Activated CD4-positive, alpha-beta T cell treated with anti-CD3 and anti-CD28 coated beads, Interleukin-2, amount 50 U/mL, for 24 hours (primary cell): ENCODE results near the gene HIVEP1.

Experiments
- DNase-seq, 2 donors: peaks; one replicate each; pipeline ENCODE4 v3.0.0-alpha.2; 2020; ENCODE audit warnings: low read depth in 1 of 2, low spot score in 1 of 2

HIVEP1 gene

GRCh38 chr6:12012038-12012557, at the start of gene HIVEP1:
HIVEP1 (plus strand) TSS chr6:12012312; CDS start chr6:12015629, 3,317 bp downstream.
- no peak for DNase-seq

GRCh38 chr6:11963756-11964500, 48.2 kb upstream of the HIVEP1 start:
- no peak for DNase-seq

GRCh38 chr6:11964729-11965335, 47.3 kb upstream of the HIVEP1 start:
- no peak for DNase-seq

GRCh38 chr6:11965499-11965898, 46.6 kb upstream of the HIVEP1 start:
- DNase-seq, result no peak

GRCh38 chr6:11968241-11968806, 43.8 kb upstream of the HIVEP1 start:
- no peak for DNase-seq

GRCh38 chr6:11969092-11969491, 43.0 kb upstream of the HIVEP1 start:
- no peak for DNase-seq

- DNase-seq, result no peak
Observed at GRCh38 chr6:11970114-11970513, 42.0 kb upstream of the HIVEP1 start.

- no peak for DNase-seq
Observed at GRCh38 chr6:11971154-11971553, 41.0 kb upstream of the HIVEP1 start.

GRCh38 chr6:11972270-11972669, 39.8 kb upstream of the HIVEP1 start:
- DNase-seq, result no peak

GRCh38 chr6:11972806-11973205, 39.3 kb upstream of the HIVEP1 start:
- DNase-seq, result no peak

GRCh38 chr6:11973238-11973637, 38.9 kb upstream of the HIVEP1 start:
- DNase-seq, result no peak

- DNase-seq, result no peak
Observed at GRCh38 chr6:11974089-11974488, 38.0 kb upstream of the HIVEP1 start.

- DNase-seq, result peak in 1 of 2 donors; percentile 12
Observed at GRCh38 chr6:11975353-11975977, 36.6 kb upstream of the HIVEP1 start.

- no peak for DNase-seq
Observed at GRCh38 chr6:11976489-11976888, 35.6 kb upstream of the HIVEP1 start.

GRCh38 chr6:11977193-11977592, 34.9 kb upstream of the HIVEP1 start:
- no peak for DNase-seq

GRCh38 chr6:11977738-11978137, 34.4 kb upstream of the HIVEP1 start:
- DNase-seq, result no peak

- no peak for DNase-seq
Observed at GRCh38 chr6:11978169-11978987, 33.7 kb upstream of the HIVEP1 start.

- no peak for DNase-seq
Observed at GRCh38 chr6:11979866-11980265, 32.2 kb upstream of the HIVEP1 start.

GRCh38 chr6:11983306-11983705, 28.8 kb upstream of the HIVEP1 start:
- no peak for DNase-seq

GRCh38 chr6:11987386-11987785, 24.7 kb upstream of the HIVEP1 start:
- DNase-seq, result no peak

- DNase-seq, result no peak
Observed at GRCh38 chr6:11989386-11989785, 22.7 kb upstream of the HIVEP1 start.
